HUDEP-2 (cell line): ENCODE data around the gene C1orf53.
"Not testable (repeated sequence)": the region's sequence is repeated elsewhere in the genome, so short reads cannot be mapped to it uniquely, and the experiment has no call there.

Experiments
- DNase-seq, 76 experiments: peaks; one replicate each; lab custom pipeline; 2025; ENCODE audit not compliant: unreplicated experiment in 76 of 76; lab: John Stamatoyannopoulos, UW

C1orf53 gene

DNA sequence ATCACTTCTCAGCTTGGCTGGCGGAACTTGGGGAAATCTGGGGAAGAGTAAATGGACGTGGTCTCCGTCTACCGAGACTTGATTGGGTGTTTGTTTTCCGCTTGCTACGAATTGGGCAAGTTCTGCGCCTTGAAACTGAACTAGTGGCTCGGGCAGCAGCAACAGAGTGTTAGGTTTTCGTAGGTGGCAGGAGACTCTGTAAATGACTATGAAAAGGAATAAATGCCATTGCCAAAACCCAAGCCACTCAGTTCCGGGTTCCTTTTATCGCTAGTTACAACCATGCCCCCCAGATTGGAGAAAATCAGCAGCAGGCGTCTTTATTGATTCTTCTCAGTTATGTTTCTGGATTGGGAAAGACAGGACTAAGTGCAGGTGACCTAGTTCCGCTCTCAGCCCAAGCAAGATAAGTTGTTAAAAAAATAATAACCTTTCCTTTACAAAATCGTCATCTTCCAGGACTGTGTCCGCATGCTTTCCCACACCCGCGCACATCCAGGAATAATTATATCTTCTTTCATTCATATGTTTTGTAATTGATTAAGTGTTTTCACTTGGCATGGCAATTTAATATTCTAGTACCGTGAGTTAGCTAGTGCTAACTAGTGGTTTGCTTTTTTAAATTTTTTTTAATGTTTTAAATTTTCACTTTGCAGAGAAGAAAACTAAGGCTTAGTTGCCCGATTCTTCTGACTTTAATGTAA, 18.1 kb downstream of the C1orf53 start:
- DNase-seq: peak in 1 of 76 experiments; percentile 4

GRCh38 chr1:197921235-197922069, 19.0 kb downstream of the C1orf53 start:
- no peak for DNase-seq

- DNase-seq: no peak
These were observed 19.6 kb downstream of the C1orf53 start for GRCh38 chr1:197922070-197922390.

DNA sequence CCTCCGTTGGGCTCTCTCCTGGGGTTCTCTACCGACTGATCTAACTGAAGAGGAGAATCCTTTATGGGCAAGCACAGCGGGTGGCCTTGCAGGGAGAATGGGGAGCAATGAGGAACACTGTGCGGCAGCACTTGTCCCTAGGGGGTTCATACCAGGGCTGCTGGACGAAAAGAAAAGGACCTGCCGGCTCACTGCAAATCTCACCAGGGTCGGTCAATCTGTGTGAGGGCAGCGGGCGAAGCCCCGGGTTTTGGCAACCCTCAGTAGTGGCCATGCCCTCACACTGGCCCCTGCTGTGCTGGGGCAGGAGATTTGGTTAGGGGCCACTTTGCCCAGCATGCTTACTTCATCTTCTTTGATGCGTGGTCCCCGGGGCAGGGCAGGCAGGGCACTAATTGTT, 20.6 kb downstream of the C1orf53 start:
- no peak for DNase-seq

- peak in 23 of 76 experiments; percentile 12 to 48 (median 29) for DNase-seq
These were observed 22.2 kb downstream of the C1orf53 start for GRCh38 chr1:197924516-197925123.

DNA sequence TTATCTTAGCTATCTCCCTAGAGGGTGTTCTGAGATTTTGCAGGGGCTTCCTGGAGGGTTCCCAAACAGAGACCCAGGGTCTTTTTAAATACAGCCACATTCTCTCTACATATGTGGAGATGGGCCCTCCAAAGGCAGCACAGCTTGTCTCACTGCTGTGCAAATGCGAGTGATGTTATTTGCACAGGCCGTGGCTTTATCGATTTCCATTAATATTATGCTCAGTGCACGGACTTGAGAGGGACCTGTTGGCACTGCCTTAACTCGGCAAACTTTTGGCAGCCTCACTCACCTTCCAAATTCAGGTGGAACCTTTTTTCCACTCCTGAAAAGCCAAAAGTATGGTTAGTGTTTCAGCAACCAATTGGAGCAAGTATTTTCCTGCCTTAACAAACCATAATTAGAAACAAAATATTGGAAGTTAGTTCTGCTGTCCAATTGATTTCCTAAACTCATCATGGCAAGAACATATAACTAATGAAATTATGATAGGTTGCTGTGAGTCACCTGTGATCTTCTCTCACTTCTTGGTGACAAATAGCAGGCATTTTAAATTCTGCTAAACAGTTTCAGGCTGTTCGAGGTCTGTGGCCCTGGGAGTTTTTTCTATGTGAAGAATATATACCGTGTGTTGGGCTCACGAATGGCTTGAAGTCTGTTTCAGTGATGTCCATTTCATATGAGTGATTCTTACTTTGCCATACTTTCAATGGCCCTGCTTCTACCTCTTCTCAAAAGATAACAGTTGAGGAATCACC, 25.7 kb downstream of the C1orf53 start:
- DNase-seq: no peak

- DNase-seq: peak in 43 of 76 experiments; percentile 6 to 75 (median 36)
These were observed 26.5 kb downstream of the C1orf53 start for GRCh38 chr1:197928849-197929336.

DNA sequence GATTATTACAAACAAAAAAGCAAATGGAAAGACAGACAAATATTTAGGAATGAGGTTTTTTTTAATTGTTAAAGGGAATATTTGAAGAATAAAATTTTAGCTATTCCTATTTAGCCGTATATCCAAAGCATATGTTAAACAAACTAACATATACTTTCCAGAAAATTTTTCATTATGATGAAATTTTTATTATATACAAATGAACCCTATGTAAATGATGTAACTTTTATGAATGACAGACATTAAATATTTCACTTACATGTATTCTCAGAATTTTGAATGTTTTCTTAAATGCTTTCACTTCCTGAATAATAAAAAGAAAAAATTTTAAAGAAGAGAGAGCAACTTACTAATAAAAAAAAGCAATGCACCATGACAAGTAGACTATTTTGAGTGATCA, 30.6 kb downstream of the C1orf53 start:
- DNase-seq: no peak

GRCh38 chr1:197933647-197934046, 31.2 kb downstream of the C1orf53 start:
- no peak for DNase-seq

DNA sequence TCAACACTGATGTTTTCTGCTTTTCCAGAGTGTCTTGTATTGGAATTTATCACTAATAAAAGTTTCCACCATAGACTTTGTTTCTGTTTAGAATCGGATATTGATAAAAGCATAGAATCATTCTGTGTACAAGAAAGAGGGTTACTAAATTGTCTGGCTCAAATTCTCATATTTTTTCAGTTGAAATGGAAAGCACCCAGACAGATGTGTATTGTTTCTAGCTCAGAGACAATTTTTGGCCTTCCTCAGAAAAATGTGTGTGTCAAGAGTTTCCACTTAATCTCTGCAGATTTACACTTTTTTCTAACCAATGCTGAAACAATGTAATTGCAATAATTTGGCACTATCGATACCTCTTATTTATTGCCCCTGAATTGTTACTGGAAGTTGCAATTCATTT, 35.0 kb downstream of the C1orf53 start:
- DNase-seq: no peak

GRCh38 chr1:197937892-197938291, 35.5 kb downstream of the C1orf53 start:
- DNase-seq: no peak

GRCh38 chr1:197939159-197939980, 36.9 kb downstream of the C1orf53 start:
- not testable (repeated sequence) for DNase-seq

DNA sequence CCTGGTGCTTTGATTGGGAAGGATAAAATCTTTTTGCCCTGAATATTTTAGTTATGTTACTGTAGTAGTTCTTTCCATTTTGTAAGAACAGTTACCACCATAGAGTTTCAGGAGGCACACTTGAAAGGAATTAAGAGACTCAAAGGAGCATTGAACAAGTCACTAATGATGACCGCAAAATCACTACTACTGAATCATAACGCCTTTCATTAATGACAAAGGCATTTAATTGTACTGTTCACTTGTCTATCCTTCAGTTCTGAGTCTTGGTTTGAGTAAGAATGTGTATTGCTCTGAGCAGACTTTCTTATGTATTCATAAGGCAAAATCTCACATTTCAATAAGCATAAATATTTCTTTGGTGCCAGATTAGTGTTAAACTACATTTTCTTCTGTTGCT, 39.6 kb downstream of the C1orf53 start:
- DNase-seq: no peak

GRCh38 chr1:197944485-197944884, 42.1 kb downstream of the C1orf53 start:
- peak in 3 of 76 experiments; percentile 7 to 37 (median 18) for DNase-seq

DNA sequence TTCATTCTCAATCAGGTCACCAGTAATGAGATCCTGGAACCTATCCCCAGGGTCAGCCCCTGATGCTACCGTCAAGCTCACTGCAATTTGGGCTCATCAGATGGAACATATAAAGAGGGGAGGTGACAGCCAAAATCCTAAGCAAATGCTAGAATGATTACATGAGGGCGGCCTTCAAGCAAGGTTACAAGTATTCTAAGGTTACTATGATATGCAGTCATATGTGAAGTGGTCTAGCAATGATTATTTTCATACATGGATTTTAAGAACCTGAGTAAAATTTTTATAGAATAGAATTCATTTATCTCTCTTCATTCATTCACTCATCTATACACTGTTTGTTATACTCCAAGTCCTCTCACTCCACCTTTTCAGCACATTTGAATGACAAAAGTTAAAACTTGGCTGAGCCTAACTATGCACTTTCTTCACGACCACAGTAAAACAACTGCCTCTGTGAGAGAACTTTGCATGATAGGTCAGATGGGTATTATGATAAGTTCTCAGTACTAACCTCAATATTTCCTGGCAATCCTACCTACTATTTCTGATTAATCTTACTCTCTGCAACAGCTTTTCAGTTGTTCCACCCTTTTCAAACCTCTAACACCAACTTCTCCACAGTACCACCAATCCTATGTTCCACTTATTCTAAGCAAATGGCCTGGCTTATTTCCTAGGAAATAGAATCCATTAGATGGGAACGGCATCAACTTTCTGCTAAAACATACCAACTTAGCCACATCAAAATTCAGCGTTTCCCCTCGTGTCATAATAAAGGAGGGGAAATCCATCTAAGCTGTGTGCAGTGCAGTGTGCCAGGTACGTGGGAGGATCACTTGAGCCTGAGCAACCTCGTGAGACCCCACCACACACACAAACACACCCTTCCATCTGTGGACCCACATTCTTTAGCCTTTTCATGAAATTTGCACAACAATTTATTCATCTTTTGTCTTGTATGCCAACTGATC, 46.8 kb downstream of the C1orf53 start:
- no peak for DNase-seq

DNA sequence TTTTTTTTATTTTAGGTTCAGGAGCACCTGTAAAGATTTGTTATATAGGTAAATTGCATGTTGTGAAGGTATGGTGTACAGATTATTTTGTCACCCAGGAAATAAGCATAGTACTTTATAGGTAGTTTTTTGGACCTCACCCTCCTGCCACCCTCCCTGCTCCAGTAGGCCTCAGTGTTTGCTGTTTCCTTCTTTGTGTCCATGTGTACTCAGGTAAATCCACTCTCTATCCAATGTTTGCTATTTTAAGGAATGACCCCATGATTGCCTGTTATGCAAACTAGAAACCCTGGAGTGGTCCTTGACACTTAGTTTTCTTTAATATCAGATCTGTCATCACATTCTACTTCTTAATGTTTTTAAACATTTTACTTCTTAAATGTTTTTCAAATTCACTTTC, 48.7 kb downstream of the C1orf53 start:
- DNase-seq: no peak

GRCh38 chr1:197951617-197952175, 49.3 kb downstream of the C1orf53 start:
- no peak for DNase-seq

- not testable (repeated sequence) for DNase-seq
These were observed 51.0 kb downstream of the C1orf53 start for GRCh38 chr1:197953472-197953871.
